Endothelial cell of umbilical vein (primary cell): ENCODE results near the gene PRPF40B. TPM values are rescaled to one million over a fixed set of nuclear protein-coding genes. Genes with fewer than 3 reads are reported as not detected.

Source experiments
- BruUV-seq: library from RNA; stranded (reverse); fragments of 400-500 nt; replicated peaks from 2 replicates; lab custom pipeline; 2021; lab: Mats Ljungman, UMichigan
- CTCF ChIA-PET: fragments of 300-600, 350-600 bp; sonication (Branson Sonifier 250); formaldehyde crosslinking; loops from one replicate; lab custom pipeline; 2021; ENCODE audit warnings: antibody characterized with exemption, inconsistent platforms; lab: Charles Lee
- POLR2A ChIA-PET: fragments of 300-600, 350-600 bp; sonication (Branson Sonifier 250); formaldehyde crosslinking; loops from one replicate; lab custom pipeline; 2021; ENCODE audit warnings: antibody characterized with exemption, inconsistent platforms; lab: Charles Lee
- DNase-seq: peaks from one replicate; pipeline ENCODE4 v3.0.0-alpha.2; 2011; ENCODE audit warnings: low read depth, low spot score
- FAIRE-seq: peaks from 2 replicates; lab custom pipeline; 2011; peaks lifted over from hg19 to GRCh38; lab: Jason Lieb, UNC
- H2AFZ ChIP-seq: 2 replicates; pipeline ENCODE4 v1.6.0; 2012; ENCODE audit warnings: low read depth, low read length, control low read depth, inconsistent platforms
- H3K27ac ChIP-seq: 2 replicates; pipeline ENCODE4 v1.5.1; 2011; ENCODE audit warnings: low read depth, mild to moderate bottlenecking, control low read depth, low read length, moderate library complexity; ENCODE audit not compliant: insufficient read depth
- H3K27me3 ChIP-seq, 2 experiments: 2 replicates each; pipeline versions ENCODE4 v1.6.0 to v1.6.1; 2011; ENCODE audit warnings: low read length in 2 of 2, mixed read lengths in 1 of 2; ENCODE audit not compliant: control insufficient read depth in 2 of 2, insufficient read depth in 2 of 2
- H3K36me3 ChIP-seq, 2 experiments: 2 replicates in 1 of 2; 3 replicates in 1 of 2; pipeline ENCODE4 v1.5.1; 2011; ENCODE audit warnings: low read length in 2 of 2, mild to moderate bottlenecking in 1 of 2, moderate library complexity in 1 of 2; ENCODE audit not compliant: control insufficient read depth in 2 of 2, insufficient read depth in 2 of 2; ENCODE audit errors: extremely low read depth in 1 of 2
- H3K4me1 ChIP-seq: 3 replicates; pipeline ENCODE4 v1.5.1; 2011; ENCODE audit warnings: mild to moderate bottlenecking, low read length; ENCODE audit not compliant: control insufficient read depth, insufficient read depth; ENCODE audit errors: extremely low read depth
- H3K4me2 ChIP-seq: 2 replicates; pipeline ENCODE4 v1.6.1; 2011; ENCODE audit warnings: low read length, control low read depth, mixed read lengths; ENCODE audit not compliant: insufficient read depth
- H3K4me3 ChIP-seq, 3 experiments: fragments of 200-600 bp in 1 of 3; sonication (generic), shearing (Covaris generic) in 1 of 3; replicated peaks in 1 of 3; 2 replicates each; pipeline ENCODE4 v1.5.1; 2011 to 2016; ENCODE audit warnings: control low read depth in 3 of 3, low read length in 3 of 3, mild to moderate bottlenecking in 2 of 3, inconsistent platforms in 1 of 3, low read depth in 1 of 3, moderate library complexity in 1 of 3; ENCODE audit not compliant: insufficient read depth in 1 of 3
- H3K79me2 ChIP-seq: 2 replicates; pipeline ENCODE4 v1.6.0; 2012; ENCODE audit warnings: low read length, inconsistent platforms; ENCODE audit not compliant: control insufficient read depth, insufficient read depth
- H3K9ac ChIP-seq: replicated peaks from 2 replicates; pipeline ENCODE3; 2011; ENCODE audit warnings: low read length, control low read depth; ENCODE audit not compliant: insufficient read depth; ENCODE audit errors: extremely low read depth
- H3K9me1 ChIP-seq: replicated peaks from 3 replicates; pipeline ENCODE4 v1.6.0; 2011; ENCODE audit warnings: mild to moderate bottlenecking, low read length; ENCODE audit not compliant: control insufficient read depth, insufficient read depth; ENCODE audit errors: extremely low read depth
- H3K9me3 ChIP-seq: replicated peaks from 2 replicates; pipeline ENCODE4 v1.5.1; 2012; ENCODE audit warnings: low read length, inconsistent platforms; ENCODE audit not compliant: control insufficient read depth, insufficient read depth
- H4K20me1 ChIP-seq: replicated peaks from 2 replicates; pipeline ENCODE3; 2011; ENCODE audit warnings: mild to moderate bottlenecking, low read length; ENCODE audit not compliant: control insufficient read depth, insufficient read depth; ENCODE audit errors: extremely low read depth
- CTCF ChIP-seq, 2 donors: IDR thresholded peaks; 1 replicate in 1 of 2; 2 replicates in 1 of 2; pipeline ENCODE4 v1.5.1; 2011; ENCODE audit warnings: low read length in 2 of 2, mild to moderate bottlenecking in 2 of 2, moderate library complexity in 2 of 2, control low read depth in 1 of 2, inconsistent platforms in 1 of 2, low read depth in 1 of 2; ENCODE audit not compliant: insufficient read depth in 1 of 2; ENCODE audit errors: extremely low read depth in 1 of 2
- EZH2 ChIP-seq: IDR thresholded peaks from 2 replicates; pipeline ENCODE4 v1.6.1; 2012; ENCODE audit warnings: borderline replicate concordance, low read depth, mild to moderate bottlenecking, moderate library complexity, low read length, inconsistent platforms; ENCODE audit not compliant: severe bottlenecking
- dilution Hi-C: fragments of 300-500 bp; cut with MboI; formaldehyde crosslinking; loops from one replicate; pipeline ENCODE4 v1.15.0; 2019; ENCODE audit warnings: low sequenced_read_pairs; ENCODE audit not compliant: extremely low pct_ligation_motif_present
- intact Hi-C: fragments of 100-400 bp; cut with micrococcal nuclease; formaldehyde crosslinking; loops from one replicate; pipeline ENCODE4 v1.10.0; 2022
- polyA plus RNA-seq, 4 experiments: library from polyadenylated mRNA; depleted of rRNA in 3 of 4; stranded (reverse) in 3 of 4; unstranded in 1 of 4; fragments of >200 nt; gene quantifications; 2 replicates each; pipeline versions ENCODE4 v1.2.1 to v1.2.3, GENCODE V29; 2011 to 2012; ENCODE audit warnings: missing spikeins in 1 of 4
- total RNA-seq: library from RNA; stranded (reverse); gene quantifications from 2 replicates; pipeline ENCODE4 v1.2.3, GENCODE V29; 2021

PRPF40B gene
- total and polyA plus RNA-seq, 2 donors (not counting 3 experiments of a cell fraction or from before 2014, with no cell fraction given) = 5.4 to 9.9 TPM

DNA sequence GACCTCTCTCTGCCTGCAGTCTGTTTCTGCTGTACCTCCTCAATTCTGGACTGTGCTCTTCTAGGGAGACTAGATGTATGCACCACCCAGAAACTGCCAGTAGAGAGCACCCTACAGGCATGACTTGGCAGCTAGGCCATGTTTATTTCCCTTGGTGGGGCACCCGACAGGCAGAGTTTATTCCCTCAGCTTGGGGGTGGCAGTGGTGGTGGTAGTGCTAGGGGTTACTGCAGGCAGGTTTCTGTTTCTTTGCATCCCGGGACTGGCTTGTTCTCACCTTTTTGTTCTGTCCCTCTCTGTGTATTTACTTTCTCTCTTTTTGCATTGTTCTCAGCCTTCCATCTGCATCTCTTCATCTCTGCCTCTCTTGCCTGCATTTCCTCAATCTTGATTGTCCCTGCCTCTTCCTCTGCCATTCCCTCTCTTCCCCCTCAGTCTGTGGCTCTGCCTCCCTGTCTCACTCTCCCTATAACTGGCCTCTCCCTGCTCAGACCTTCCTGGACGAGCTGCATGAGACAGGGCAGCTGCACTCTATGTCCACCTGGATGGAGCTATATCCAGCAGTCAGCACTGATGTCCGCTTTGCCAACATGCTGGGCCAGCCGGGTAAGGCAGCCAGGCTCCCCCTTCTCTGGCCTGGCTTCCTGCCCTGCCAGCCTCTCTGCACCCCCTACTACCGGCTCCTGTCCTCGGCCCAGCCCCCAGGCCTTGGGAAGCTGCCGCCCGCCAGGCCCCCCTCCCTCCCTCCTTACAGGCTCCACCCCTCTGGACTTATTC lies 13.8 kb downstream of the PRPF40B start:
- Histone ChIP-seq H4K20me1 (no peaks in the 10 kb centered on the region), H3K27ac (peak overlapping the region; percentile 48), H3K4me1 (peaks cover 12% of the 10 kb centered on the region), H3K9me1 (no peaks in the 10 kb centered on the region), H3K4me2 (peak overlapping the region; percentile 28), H2AFZ (no peak overlapping the region), H3K27me3 (no peaks in the 10 kb centered on the region), H3K9ac (no peak overlapping the region), H3K36me3 (peaks cover 0 to under 1% of the 10 kb centered on the region in 2 experiments), H3K9me3 (no peaks in the 10 kb centered on the region), H3K79me2 (no peaks in the 10 kb centered on the region), H3K4me3 (no peak overlapping the region)
- peak; percentile 76 for DNase-seq
- TF ChIP-seq EZH2 = no peak
- TF ChIP-seq CTCF (IDR thresholded peaks at IDR 0.05; ENCODE audit: extremely low read depth in 1 of 2, insufficient read depth in 1 of 2, low read depth in 1 of 2, low read length in 2 of 2) = peak; percentile 73 to 76
- FAIRE-seq = peak; percentile 95
- dilution Hi-C loops (no loop called here), intact Hi-C loops (loop anchor here (1.0 to 5.0 kb wide), 3 partner anchors 70 to 190 kb away; partner anchors contain the start of genes FMNL3, NCKAP5L and TMBIM6)
- ChIA-PET CTCF (interaction anchor here (0.7 to 4.6 kb wide), 24 partner anchors 8 to 305 kb away, joined by 3 to 59 read pairs (median 6); partner anchors contain the start of genes FMNL3, PRPF40B and TMBIM6), POLR2A (interaction anchor here (1.0 kb wide), 1 partner anchor 36 kb away, joined by 3 read pairs; no protein-coding TSS in a partner anchor)
- no TSS peak for BruUV-seq
